HG03097 (cell line): ENCODE results near the gene SHMT2.

Experiments
- ATAC-seq: cut with Tn5 transposase; IDR thresholded peaks from one replicate; pipeline ENCODE4 v1.9.1; 2021; ENCODE audit not compliant: unreplicated experiment, low FRiP score

SHMT2 gene

GRCh38 chr12:57229634-57230380 is at the start of gene SHMT2:
SHMT2 (plus strand) TSS chr12:57229711; CDS start chr12:57229779, 68 bp downstream.
- peak; percentile 51 for ATAC-seq

GRCh38 chr12:57180321-57180989 is 49.1 kb upstream of the SHMT2 start:
- ATAC-seq, result no peak

- ATAC-seq, result no peak
Observed at GRCh38 chr12:57181072-57181471, 48.4 kb upstream of the SHMT2 start.

- ATAC-seq, result no peak
Observed at GRCh38 chr12:57181561-57182155, 47.9 kb upstream of the SHMT2 start.

GRCh38 chr12:57182918-57183575 is 46.5 kb upstream of the SHMT2 start:
- no peak for ATAC-seq

- ATAC-seq, result no peak
Observed at GRCh38 chr12:57183939-57184725, 45.4 kb upstream of the SHMT2 start.

- ATAC-seq, result no peak
Observed at GRCh38 chr12:57185403-57185802, 44.1 kb upstream of the SHMT2 start.

GRCh38 chr12:57185906-57186508 is 43.5 kb upstream of the SHMT2 start:
- no peak for ATAC-seq

GRCh38 chr12:57187222-57188089 is 42.1 kb upstream of the SHMT2 start:
- ATAC-seq, result no peak

GRCh38 chr12:57188090-57188425 is 41.5 kb upstream of the SHMT2 start:
- no peak for ATAC-seq

- no peak for ATAC-seq
Observed at GRCh38 chr12:57190037-57190436, 39.5 kb upstream of the SHMT2 start.

GRCh38 chr12:57190821-57191220 is 38.7 kb upstream of the SHMT2 start:
- no peak for ATAC-seq

- no peak for ATAC-seq
Observed at GRCh38 chr12:57191410-57191809, 38.1 kb upstream of the SHMT2 start.

- ATAC-seq, result no peak
Observed at GRCh38 chr12:57192920-57193319, 36.6 kb upstream of the SHMT2 start.

GRCh38 chr12:57193706-57194245 is 35.7 kb upstream of the SHMT2 start:
- no peak for ATAC-seq

- ATAC-seq, result no peak
Observed at GRCh38 chr12:57194253-57194652, 35.3 kb upstream of the SHMT2 start.

- ATAC-seq, result no peak
Observed at GRCh38 chr12:57195186-57195585, 34.3 kb upstream of the SHMT2 start.

GRCh38 chr12:57195611-57196371 is 33.7 kb upstream of the SHMT2 start:
- ATAC-seq, result no peak
